ENCODE data around the gene ADAM12.

Gene ADAM12

GRCh38 chr10:126309228-126309883, 78.9 kb downstream of the ADAM12 start:
- no peak for DNase-seq

GRCh38 chr10:126302826-126303665, 85.2 kb downstream of the ADAM12 start:
- DNase-seq, result no peak

DNA sequence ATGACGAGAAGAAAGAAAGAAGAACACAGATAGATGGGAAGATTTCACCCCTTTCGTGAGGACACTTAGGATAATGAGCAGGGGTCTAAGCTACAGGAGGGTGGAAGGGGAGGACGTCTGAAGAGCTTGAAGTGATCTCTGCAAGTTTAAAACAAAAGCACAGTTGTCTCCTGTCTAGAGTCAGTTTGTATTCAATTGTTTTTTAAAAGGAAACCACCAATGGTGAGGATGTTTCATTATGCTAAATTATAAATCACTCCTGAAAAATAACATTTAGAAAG, 85.9 kb downstream of the ADAM12 start:
- no peak for DNase-seq

DNA sequence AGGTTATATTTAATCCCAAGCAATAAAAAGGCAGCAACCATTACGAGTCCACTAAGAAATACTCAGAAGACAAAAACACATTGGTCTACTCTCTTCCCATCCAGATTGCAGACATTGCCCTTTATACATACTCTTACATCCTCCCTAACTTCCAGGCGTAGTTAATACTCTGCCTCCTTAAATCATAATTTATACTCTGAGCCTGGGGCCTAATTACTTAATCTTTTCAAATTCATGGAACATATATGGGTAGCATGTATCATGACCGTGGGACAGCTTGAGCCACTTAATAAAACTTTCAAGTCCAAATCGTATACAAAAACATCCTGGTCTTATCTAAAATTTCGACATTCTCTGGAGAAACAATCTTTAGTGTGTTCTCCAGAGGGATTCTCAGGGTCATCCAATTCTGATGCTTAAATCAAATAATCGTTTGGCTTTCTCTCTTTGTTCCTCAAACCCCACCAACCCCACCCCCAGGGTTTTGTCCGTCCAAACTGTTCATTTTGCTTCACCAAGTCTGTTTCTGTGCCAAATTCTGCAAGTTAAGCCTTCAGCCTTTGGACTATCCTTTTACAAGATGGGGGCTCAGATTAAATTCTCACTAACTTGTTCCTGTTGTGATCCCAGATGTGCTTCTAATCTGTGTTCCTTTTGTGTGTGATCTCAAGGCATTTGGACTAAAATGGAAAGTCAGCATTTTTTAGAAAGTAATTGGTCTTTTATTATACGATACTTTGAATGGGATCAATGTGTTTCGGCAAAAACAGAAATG, 86.4 kb downstream of the ADAM12 start:
- DNase-seq, result no peak

DNA sequence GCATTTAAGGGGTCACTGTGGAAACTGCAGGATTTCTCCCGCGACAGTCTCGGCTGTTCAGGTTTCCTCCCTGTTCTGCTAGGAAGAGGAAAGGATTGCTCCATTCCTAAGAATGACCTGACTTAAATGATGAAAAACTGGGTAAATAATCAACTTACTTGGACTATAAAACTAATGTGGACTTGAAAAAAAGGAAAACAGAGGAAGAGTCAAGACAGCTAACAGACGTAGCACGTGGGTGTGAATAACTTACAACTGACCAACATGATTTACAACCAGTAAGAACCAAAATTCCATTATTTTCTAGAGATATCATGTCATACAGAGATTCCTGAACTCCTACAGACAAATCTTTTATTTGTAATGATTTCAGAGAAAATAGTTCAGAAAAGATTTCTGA, 93.8 kb downstream of the ADAM12 start:
- DNase-seq, result no peak

DNA sequence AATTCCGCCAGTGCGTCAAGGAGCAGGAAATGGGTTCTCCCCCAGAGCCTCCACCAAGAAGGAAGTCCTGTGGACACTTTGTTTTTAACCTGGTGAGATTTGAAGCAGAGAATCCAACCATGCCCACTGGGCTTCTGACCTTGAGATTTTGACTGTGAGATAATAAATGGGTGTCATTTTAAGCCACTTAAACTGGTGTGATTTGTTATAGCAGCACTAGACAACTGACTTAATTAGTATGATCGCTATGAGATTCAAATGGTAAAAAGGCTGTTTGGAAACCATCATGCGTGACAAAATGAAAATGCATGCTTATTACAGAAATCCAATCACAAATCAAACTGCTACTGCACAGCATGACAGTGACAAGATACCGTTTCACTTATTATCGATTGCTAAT, 98.0 kb downstream of the ADAM12 start:
- DNase-seq, result no peak

DNA sequence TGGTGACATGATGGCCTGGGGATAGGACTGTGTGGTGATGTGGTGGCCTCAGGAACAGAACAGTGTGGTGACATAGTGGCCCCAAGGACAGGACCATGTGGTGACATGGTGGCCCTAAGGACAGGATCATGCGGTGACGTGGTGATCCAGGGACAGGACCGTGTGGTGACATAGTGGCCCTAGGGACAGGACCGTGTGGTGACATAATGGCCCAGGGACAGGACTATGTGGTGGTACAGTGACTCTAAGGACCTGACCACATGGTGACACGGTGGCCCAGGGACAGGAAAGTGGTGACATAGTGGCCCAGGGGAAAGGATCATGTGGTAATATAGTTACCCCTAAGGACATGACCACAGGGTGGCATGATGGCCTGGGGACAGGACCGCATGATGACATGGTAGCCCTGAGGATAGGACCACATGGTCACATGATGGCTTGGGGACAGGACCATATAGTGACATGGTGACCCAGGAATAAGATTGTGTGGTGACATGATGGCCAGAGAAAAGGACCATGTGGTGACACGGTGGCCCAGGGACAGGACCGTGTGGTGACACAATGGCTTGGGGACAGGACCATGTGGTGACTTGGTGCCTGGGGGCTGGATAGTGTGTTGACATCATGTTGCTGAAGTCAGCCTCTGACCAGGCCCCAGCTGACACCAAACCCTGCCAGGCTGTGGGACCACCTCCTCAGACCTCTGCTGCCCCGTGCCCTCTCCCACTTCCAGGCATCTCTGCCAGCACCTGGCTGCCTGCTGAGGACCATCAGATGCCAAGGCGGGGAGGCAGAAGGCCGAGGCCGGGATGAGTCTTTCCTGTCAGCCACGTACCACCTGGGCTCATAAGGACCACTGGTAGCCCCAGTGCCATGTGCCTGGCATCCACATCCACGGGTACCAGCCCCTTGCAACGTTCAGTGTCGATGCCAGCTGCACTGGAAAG, 99.5 kb downstream of the ADAM12 start:
- no peak for DNase-seq

- DNase-seq, result no peak
These were observed 102.0 kb downstream of the ADAM12 start for GRCh38 chr10:126286256-126286780.

DNA sequence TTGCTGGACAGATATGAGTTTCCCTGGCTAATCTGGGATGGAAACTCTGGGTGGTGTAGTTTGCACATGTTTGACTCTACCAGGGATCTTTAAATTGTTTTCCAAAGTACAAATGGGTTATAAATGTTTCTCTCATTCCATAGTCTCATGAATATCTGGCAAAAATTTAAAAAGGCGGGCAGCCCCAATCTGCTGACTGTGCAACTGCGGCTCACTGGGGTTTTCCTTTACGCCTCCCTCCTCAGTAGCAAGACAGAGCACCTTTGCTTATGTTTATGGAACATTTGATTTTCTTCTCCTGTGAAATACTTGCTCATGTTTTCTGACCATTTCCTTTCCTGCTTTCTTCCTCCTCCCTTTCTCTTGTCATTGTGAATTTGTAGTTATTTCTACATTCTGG, 105.0 kb downstream of the ADAM12 start:
- no peak for DNase-seq

GRCh38 chr10:126278851-126279250, 109.4 kb downstream of the ADAM12 start:
- DNase-seq, result no peak

DNA sequence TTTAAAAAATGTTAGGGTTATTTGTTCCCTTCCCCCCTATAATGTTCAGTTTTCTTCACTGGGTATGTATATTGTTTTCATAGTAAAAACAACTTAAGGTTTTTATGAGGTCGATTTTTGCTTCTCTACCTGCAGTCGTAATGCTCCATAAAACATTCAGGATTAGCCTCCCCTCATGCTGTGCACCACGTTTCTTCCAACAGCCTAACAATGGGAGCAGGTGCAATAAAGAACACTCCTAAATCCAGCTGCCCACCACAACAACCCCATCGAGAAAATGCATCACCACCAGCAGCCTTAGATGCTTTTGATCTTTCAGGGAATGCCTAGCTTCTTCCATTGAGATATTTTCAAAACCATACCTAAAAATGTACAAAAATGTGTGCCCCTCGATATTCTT, 111.1 kb downstream of the ADAM12 start:
- DNase-seq, result no peak

DNA sequence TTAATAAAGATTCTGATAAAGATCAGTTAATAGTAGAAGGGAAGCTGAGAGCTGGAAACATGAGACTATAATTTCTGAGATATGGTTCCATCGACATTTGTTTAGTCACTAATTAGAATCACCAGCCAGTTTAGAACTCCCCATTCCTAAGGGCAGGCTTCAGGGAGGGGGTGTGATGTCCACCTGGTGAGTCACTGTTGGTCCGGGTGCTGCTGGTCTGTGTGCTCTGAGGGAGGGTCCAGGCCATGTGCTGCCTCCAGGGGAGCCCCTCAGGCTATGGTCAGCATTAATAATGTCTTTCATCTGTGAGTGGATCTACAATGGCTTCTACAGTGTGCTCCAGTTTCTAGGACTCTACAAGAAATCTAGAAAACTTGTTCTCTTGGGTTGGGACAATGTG, 115.8 kb downstream of the ADAM12 start:
- no peak for DNase-seq

- no peak for DNase-seq
These were observed 118.2 kb downstream of the ADAM12 start for GRCh38 chr10:126270111-126270510.

- DNase-seq, result no peak
These were observed 120.0 kb downstream of the ADAM12 start for GRCh38 chr10:126268013-126268920.

DNA sequence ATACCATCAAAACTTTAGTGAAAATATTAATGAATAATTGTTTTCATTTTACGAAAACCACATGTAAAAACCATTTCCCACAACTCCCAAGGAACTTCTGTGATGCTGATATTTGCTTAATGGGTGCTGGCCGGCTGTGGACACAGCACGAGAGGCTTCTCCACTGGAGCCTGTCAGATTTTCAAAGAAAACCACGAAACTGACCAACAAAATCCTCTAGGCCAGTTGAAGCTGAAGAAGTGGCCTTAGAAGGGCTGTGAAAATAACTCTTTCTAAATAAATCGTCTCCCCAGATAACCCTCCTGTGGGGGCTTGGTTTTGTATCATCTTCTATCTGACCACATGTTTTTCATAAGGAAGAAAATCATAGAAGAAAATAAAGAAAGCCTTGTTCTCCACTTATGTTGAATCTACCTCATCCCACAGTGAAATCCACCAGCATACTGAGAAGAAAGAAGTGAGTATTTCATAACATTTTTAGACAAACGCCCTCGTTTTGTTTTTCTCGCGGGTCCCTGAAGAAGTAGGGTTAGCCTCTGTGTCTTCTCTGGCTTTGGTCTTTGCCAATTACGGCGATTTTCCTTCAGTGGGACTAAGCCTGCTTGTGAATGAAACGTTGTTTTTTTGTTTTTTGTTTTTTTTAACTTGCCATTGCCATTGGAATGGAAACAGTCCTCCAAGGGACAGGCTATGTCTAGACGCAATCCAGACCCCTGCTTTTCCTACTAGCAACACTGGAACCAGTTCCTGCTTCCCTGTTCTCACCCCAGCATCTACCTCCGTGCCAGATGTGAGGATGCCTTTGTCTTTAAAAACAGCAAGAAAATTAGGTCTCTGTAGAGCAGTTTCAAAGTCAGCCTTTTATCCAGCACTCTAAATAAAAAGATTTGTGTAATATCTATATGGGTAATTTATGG, 123.9 kb downstream of the ADAM12 start:
- DNase-seq, result no peak

DNA sequence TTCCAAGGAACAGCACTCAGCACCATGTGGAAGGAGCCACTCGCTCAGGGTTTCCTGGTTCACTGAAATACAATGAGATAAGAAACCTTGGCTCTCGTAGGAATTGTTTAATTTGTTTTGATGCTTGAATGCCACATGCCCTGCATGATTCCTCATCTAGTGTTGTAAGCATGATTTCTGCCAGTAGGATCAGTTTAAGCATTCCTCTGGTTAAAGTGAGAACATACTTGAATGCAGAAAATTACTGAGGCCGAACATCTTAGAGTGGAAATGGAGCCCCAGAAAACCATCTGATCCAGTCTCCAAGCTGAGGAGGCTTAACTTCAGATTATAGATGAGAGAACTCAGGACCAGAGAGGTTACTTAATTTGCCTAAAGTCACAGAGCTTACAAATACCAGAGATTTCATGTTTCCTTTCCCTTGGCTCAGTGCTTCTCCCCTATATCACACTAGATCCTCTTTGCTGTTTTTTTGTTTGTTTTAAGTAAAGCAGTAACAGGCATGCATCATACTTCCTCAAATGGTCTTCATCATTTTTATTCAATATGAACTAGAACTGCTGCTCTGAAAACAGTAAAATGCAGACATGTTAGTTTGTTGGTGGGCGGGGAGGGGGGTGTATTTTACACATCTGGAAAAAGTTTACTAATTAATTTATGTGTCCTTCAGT, 125.1 kb downstream of the ADAM12 start:
- DNase-seq, result no peak

DNA sequence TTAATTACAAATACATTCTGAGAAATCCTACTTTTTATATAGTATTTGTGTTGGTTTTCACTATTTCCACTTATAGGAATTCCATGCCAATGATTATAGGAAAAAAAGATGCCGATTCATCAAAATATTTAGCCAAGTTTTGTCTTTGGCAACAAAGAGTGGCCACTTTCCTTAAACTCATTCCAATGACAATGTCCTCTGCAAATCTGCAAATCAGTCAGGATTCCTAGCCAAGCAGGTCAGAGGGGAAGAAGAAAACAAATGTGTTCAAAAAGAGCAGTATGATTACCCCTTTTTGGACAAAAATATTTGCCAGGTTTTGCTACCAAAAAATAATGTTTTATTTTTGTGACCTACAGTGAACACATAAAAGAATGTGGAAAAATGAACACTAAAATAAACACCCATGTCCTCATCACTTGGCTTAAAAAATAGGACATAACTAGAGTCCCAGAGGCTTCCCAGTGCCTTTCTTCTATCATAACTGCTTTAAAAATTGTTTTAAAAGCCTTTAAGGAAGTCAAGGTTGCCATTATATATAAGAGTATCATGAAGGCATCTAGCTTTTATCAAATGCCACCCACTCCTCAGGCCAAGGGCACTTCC, 125.9 kb downstream of the ADAM12 start:
- no peak for DNase-seq

GRCh38 chr10:126259760-126260479, 128.4 kb downstream of the ADAM12 start:
- no peak for DNase-seq

- no peak for DNase-seq
These were observed 131.4 kb downstream of the ADAM12 start for GRCh38 chr10:126256864-126257263.

Data from NCI-H187 treated with DMSO at 0.1 percent for 48 hours (cell line).